PC-9 (cell line): ENCODE measurements around the gene CMSS1.

ENCODE experiments used
- CTCF ChIP-seq: fragments of 200-600 bp; sonication (generic); conservative IDR thresholded peaks from 2 replicates; pipeline ENCODE4 v1.6.1; 2017; ENCODE audit warnings: mixed run types, antibody characterized with exemption, mild to moderate bottlenecking, moderate library complexity
- EZH2 ChIP-seq: fragments of 200-600 bp; sonication (generic); IDR thresholded peaks from 2 replicates; pipeline ENCODE4 v1.8.0; 2017; ENCODE audit warnings: antibody characterized with exemption, low read depth

- no peak for TF ChIP-seq CTCF
- TF ChIP-seq EZH2, result no peak
These were observed 39.6 kb downstream of the CMSS1 start for GRCh38 chr3:99857278-99857677.
